NCI-H2171 (cell line): Measurements from ENCODE around the gene UBE2U.
"Not testable (repeated sequence)": the region's sequence is repeated elsewhere in the genome, so short reads cannot be mapped to it uniquely, and the experiment has no call there.

Source experiments
- DNase-seq: peaks from one replicate; lab custom pipeline; 2025; lab: John Stamatoyannopoulos, UW

UBE2U gene

GRCh38 chr1:64192290-64192689, 11.1 kb upstream of the UBE2U start:
- DNase-seq = no peak

- DNase-seq = no peak
Observed at GRCh38 chr1:64194168-64195080, 9.0 kb upstream of the UBE2U start.

- no peak for DNase-seq
Observed at GRCh38 chr1:64195081-64195395, 8.4 kb upstream of the UBE2U start.

- DNase-seq = no peak
Observed at GRCh38 chr1:64196074-64196870, 7.2 kb upstream of the UBE2U start.

GRCh38 chr1:64197076-64197475, 6.3 kb upstream of the UBE2U start:
- DNase-seq = no peak

- DNase-seq = no peak
Observed at GRCh38 chr1:64199154-64199553, 4.3 kb upstream of the UBE2U start.

- no peak for DNase-seq
Observed at GRCh38 chr1:64200064-64200463, 3.4 kb upstream of the UBE2U start.

GRCh38 chr1:64209221-64209620, 5.8 kb downstream of the UBE2U start:
- no peak for DNase-seq

GRCh38 chr1:64212031-64212430, 8.6 kb downstream of the UBE2U start:
- DNase-seq = no peak

GRCh38 chr1:64215576-64215975, 12.2 kb downstream of the UBE2U start:
- peak; percentile 92 for DNase-seq

GRCh38 chr1:64220241-64220640, 16.8 kb downstream of the UBE2U start:
- no peak for DNase-seq

GRCh38 chr1:64223329-64224151, 20.1 kb downstream of the UBE2U start:
- no peak for DNase-seq

- not testable (repeated sequence) for DNase-seq
Observed at GRCh38 chr1:64224236-64224635, 20.8 kb downstream of the UBE2U start.

- DNase-seq = no peak
Observed at GRCh38 chr1:64228167-64228957, 24.9 kb downstream of the UBE2U start.

GRCh38 chr1:64229307-64229706, 25.9 kb downstream of the UBE2U start:
- no peak for DNase-seq

- DNase-seq = no peak
Observed at GRCh38 chr1:64231153-64231552, 27.7 kb downstream of the UBE2U start.

- DNase-seq = no peak
Observed at GRCh38 chr1:64231654-64232053, 28.2 kb downstream of the UBE2U start.

- DNase-seq = peak; percentile 27
Observed at GRCh38 chr1:64234714-64235113, 31.3 kb downstream of the UBE2U start.

- DNase-seq = no peak
Observed at GRCh38 chr1:64235181-64235580, 31.8 kb downstream of the UBE2U start.

GRCh38 chr1:64235910-64236309, 32.5 kb downstream of the UBE2U start:
- DNase-seq = no peak

GRCh38 chr1:64236541-64236954, 33.1 kb downstream of the UBE2U start:
- DNase-seq = no peak

- DNase-seq = not testable (repeated sequence)
Observed at GRCh38 chr1:64239519-64239918, 36.1 kb downstream of the UBE2U start.
